Inflammatory macrophage treated with lipopolysaccharide for 4 hours (primary cell): ENCODE results near the gene JAGN1.
"Not testable (repeated sequence)": the region's sequence is repeated elsewhere in the genome, so short reads cannot be mapped to it uniquely, and the experiment has no call there.

ENCODE experiments used
- DNase-seq: peaks from one replicate; pipeline ENCODE4 v3.0.0-alpha.2; 2020

Gene JAGN1

DNA sequence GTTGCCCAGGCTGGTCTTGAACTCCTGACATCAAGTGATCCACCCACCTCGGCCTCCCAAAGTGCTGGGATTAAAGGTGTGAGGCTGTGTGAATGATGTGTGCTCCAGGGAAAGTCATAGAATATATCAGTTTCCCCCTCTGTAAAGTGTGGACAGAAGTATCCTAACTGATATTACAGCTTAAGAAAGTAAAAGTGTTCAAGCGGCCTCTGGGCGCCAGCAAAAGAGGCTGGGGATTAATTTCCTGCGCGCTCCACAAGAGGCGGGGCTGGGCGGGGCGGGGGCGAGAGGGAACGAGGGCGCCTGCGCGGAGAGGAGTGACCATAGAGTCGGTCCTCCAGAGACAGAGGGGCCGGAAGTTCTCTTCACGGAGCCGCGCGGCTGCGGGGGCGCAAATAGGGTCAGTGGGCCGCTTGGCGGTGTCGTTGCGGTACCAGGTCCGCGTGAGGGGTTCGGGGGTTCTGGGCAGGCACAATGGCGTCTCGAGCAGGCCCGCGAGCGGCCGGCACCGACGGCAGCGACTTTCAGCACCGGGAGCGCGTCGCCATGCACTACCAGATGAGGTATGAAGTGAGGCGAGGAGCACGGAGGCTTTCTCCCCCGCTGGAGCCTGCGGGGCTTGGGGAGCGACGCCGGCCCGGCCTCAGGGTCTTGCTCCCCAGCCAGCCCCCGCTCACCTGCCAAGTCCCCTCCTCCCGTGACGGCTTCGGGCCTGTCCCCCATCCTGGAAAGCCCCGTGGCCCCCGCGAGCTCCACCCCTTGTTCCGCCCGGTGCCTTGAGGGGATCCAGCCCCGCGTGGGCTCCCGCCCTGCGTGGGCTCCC is at the start of gene JAGN1:
Gene JAGN1 (plus strand): TSS at position 362 of the 823 bp plus-strand sequence. CDS start 113 bp downstream, at position 475.
- DNase-seq: peak; percentile 90

DNA sequence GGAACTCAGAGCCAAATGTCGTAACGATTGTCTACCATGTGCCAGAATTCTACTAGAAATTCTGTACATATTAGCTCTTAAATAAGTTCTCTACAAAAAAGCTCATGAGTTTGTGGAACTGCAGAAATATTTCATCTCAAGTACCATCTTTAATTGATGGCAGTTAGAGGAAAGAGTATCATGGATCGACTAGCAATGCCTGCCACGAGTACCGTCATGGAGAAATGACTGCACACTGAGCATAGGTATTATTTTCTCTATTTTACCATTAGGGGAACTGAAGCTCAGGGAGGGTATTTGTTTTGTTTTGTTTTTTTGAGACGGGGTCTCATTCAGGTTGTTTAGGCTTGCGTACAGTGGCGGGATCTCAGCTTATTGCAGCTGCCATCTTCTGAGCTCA is 49.4 kb upstream of the JAGN1 start:
- DNase-seq: no peak

GRCh38 chr3:9843715-9844438 is 46.5 kb upstream of the JAGN1 start, which contains the start of gene RPUSD3:
Gene RPUSD3 (minus strand): TSS chr3:9844008. CDS start chr3:9843990, 18 bp downstream.
- DNase-seq: peak; percentile 96

DNA sequence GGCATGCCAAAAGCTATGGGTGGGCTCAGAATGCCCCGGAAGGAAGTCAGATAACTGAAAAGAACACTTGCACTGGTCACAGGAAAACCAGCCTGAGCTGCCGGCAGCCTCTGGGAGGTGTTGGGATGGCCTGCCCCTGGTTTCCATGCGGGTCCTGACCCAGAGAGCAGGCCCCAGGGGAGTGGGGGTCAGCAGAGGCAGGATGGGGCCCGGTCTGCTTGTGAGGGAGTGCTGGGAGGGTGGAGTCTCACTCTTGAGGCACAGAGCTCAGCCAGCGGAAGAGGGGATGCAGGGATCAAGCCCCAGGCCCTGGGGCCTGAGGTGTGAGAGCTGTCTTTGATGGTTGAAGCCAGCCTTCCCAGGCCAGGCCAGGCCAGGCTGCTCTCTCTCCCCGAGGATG is 44.2 kb upstream of the JAGN1 start:
- no peak for DNase-seq

GRCh38 chr3:9846931-9847488 is 43.4 kb upstream of the JAGN1 start:
- no peak for DNase-seq

GRCh38 chr3:9847870-9848269 is 42.5 kb upstream of the JAGN1 start:
- DNase-seq: not testable (repeated sequence)

DNA sequence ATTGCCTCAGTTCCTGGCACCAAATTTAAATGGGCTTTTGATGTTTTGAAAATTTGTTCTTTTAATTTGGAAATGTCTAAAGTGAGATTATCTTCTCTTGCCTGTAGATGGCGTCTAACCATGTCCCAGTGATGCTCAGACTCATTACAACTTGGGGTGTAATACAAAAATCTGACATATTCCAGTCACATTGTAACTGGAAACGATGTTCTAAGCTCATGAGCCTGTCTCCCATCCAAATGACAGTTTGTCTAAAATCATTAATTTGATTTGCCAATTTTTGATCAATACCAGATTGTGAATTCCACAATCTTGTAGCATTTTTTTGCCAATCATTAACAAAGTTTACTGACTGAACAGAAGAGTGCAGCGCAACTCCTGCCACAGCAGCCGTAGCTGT is 41.5 kb upstream of the JAGN1 start:
- not testable (repeated sequence) for DNase-seq

GRCh38 chr3:9851383-9851782 is 39.0 kb upstream of the JAGN1 start:
- DNase-seq: not testable (repeated sequence)

GRCh38 chr3:9851926-9852325 is 38.5 kb upstream of the JAGN1 start:
- not testable (repeated sequence) for DNase-seq

- no peak for DNase-seq
Observed at GRCh38 chr3:9852528-9852927, 37.9 kb upstream of the JAGN1 start.

DNA sequence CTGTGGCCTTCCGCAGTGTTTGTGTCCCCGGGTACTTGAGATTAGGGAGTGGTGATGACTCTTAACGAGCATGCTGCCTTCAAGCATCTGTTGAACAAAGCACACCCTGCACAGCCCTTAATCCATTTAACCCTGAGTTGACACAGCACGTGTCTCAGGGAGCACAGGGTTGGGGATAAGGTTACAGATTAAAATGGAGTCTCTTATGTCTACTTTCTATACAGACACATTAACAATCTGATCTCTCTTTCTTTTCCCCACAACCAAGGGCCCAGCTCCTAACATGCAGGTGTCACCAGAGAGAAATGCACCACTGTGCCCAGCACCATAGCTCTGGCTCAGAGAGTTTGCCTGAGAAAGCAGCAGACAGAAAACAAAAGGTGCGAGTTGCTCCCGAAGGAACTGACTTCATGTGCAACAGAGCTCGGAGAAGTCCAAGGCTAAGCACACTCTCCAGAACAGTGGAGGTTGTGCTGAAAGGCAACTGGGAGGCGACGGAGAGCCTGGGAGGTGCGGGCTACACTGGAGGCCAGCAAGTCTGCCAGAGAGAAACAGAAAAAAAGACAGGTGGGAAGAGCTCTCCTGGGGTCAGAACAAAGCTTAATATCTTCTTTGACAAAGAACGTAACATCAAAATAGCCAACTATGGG is 36.0 kb upstream of the JAGN1 start:
- DNase-seq: not testable (repeated sequence)

DNA sequence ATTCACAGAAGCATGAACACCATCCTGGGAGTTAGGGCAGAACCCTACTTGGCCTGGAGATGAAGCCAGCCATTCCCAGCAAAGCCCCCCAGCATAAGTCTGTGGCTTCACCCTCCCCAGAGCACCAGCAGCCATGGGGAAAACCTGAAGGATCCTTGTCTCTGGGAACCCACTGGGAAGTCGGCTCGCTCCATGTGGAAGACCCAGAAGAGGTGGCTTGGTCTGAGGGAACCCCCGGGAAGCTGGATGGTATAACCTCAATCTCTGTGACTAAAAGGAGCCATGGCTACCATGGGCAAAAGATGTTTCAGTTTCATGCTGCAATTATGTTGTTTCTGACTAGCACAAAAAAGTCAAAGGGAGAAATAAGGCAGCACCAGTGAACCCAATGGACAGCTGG is 34.8 kb upstream of the JAGN1 start:
- DNase-seq: no peak

- DNase-seq: no peak
Observed at GRCh38 chr3:9859530-9860025, 30.8 kb upstream of the JAGN1 start.

GRCh38 chr3:9861201-9861600 is 29.2 kb upstream of the JAGN1 start:
- no peak for DNase-seq

GRCh38 chr3:9861626-9862130 is 28.7 kb upstream of the JAGN1 start:
- DNase-seq: no peak

- peak; percentile 44 for DNase-seq
Observed at GRCh38 chr3:9862391-9863057, 27.9 kb upstream of the JAGN1 start.

GRCh38 chr3:9863058-9863772 is 27.2 kb upstream of the JAGN1 start:
- no peak for DNase-seq

GRCh38 chr3:9864200-9864927 is 26.0 kb upstream of the JAGN1 start:
- DNase-seq: peak; percentile 61

- not testable (repeated sequence) for DNase-seq
Observed at GRCh38 chr3:9865125-9865637, 25.2 kb upstream of the JAGN1 start.

- no peak for DNase-seq
Observed at GRCh38 chr3:9866639-9867038, 23.8 kb upstream of the JAGN1 start.

DNA sequence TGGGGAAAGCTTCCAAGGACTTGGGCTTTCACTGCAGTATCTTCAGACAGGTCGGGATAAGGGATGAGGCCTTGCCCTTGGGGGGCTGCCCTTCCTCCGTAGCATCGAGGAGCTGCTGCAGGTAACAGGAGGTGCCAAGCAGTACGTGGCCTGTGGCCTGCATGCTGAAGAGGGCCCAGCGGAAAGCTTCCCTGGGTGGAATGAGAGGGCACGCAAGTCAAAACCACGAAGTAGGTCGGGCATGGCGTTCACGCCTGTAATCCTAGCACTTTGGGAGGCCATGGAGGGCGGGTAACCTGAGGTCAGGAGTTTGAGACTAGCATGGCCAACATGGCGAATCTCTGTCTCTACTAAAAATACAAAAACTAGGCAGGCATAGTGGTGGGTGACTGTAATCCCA is 23.3 kb upstream of the JAGN1 start:
- no peak for DNase-seq
